A549 (cell line): ENCODE measurements around the gene IMP3. TPM values are rescaled to one million over a fixed set of nuclear protein-coding genes. Genes with fewer than 3 reads are reported as not detected.

Experiments
- ATAC-seq, 2 experiments: fragments of 200-7000 bp in 1 of 2; fragments of >200 bp in 1 of 2; cut with Nextera tagmentation in 1 of 2; cut with Tn5 transposase in 1 of 2; 3 replicates each; pipeline versions ENCODE4 v1.8.0 to v1.9.1; 2018 to 2020; ENCODE audit warnings: mild to moderate bottlenecking in 1 of 2, moderate library complexity in 1 of 2
- CTCF ChIA-PET: fragments of 300-600 bp; sonication (Branson Sonifier 250); formaldehyde crosslinking; extraction: SDS; loops from one replicate; lab custom pipeline; 2021; ENCODE audit warnings: antibody characterized with exemption, inconsistent platforms; lab: Yijun Ruan, JAX
- POLR2A ChIA-PET: fragments of 350-600 bp; formaldehyde crosslinking; extraction: SDS; loops from one replicate; lab custom pipeline; 2021; ENCODE audit warnings: antibody characterized with exemption, inconsistent platforms; lab: Yijun Ruan, JAX
- DNase-seq, 2 experiments: peaks; one replicate each; pipeline versions ENCODE4 v3.0.0 to v3.0.0-alpha.2; 2011 to 2016; ENCODE audit warnings: low read depth in 1 of 2, low spot score in 1 of 2
- FAIRE-seq: peaks from 2 replicates; lab custom pipeline; 2011; peaks lifted over from hg19 to GRCh38; lab: Jason Lieb, UNC
- H3K27ac ChIP-seq, 2 experiments: fragments of >200 bp; sonication (Bioruptor Twin); formaldehyde crosslinking; 3 replicates each; pipeline ENCODE4 v1.5.1; 2016 to 2017
- H3K4me1 ChIP-seq: fragments of >200 bp; sonication (Bioruptor Twin); formaldehyde crosslinking; 3 replicates; pipeline ENCODE4 v1.6.1; 2016
- H3K4me2 ChIP-seq: fragments of >200 bp; sonication (Bioruptor Twin); formaldehyde crosslinking; 3 replicates; pipeline ENCODE4 v1.6.1; 2016
- H3K4me3 ChIP-seq: fragments of >200 bp; sonication (Bioruptor Twin); formaldehyde crosslinking; 3 replicates; pipeline ENCODE4 v1.5.1; 2016
- H3K9me3 ChIP-seq: fragments of >200 bp; sonication (Bioruptor Twin); formaldehyde crosslinking; 3 replicates; pipeline ENCODE4 v1.6.1; 2016
- BHLHE40 ChIP-seq: IDR thresholded peaks from 2 replicates; pipeline ENCODE4 v1.6.1; 2012; ENCODE audit warnings: low read depth, low read length, inconsistent platforms
- CBX2 ChIP-seq: fragments of 200-600 bp; sonication (generic); IDR thresholded peaks from 2 replicates; pipeline ENCODE4 v1.6.1; 2016; ENCODE audit warnings: low read depth, mild to moderate bottlenecking, borderline replicate concordance
- CHD4 ChIP-seq: fragments of 200-600 bp; sonication (generic); IDR thresholded peaks from 2 replicates; pipeline ENCODE4 v1.6.1; 2016; ENCODE audit warnings: antibody characterized with exemption, mild to moderate bottlenecking, borderline replicate concordance
- ESRRA ChIP-seq: fragments of 150-350 bp; IDR thresholded peaks from 2 replicates; pipeline ENCODE4 v1.6.1; 2014; ENCODE audit warnings: mild to moderate bottlenecking, low read length, borderline replicate concordance
- FOSL2 ChIP-seq, 2 experiments: fragments of 450-650 bp in 1 of 2; fragments of >200 bp in 1 of 2; sonication (Bioruptor Twin) in 1 of 2; formaldehyde crosslinking; IDR thresholded peaks; 2 replicates each; pipeline versions ENCODE4 v1.5.0 to v1.6.1; 2016 to 2020; ENCODE audit warnings: mild to moderate bottlenecking in 1 of 2, moderate library complexity in 1 of 2
- FOXS1 ChIP-seq: fragments of 250-450 bp; sonication (Bioruptor Pico); IDR thresholded peaks from 2 replicates; pipeline ENCODE4 v1.5.0; 2020; ENCODE audit warnings: mild to moderate bottlenecking, moderate library complexity
- GATA3 ChIP-seq: IDR thresholded peaks from 2 replicates; pipeline ENCODE4 v1.6.1; 2012; ENCODE audit warnings: borderline replicate concordance
- HDAC2 ChIP-seq: fragments of 200-600 bp; sonication (generic); IDR thresholded peaks from 2 replicates; pipeline ENCODE4 v1.6.1; 2016
- HOXB13 ChIP-seq: fragments of 250-450 bp; sonication (Bioruptor Pico); IDR thresholded peaks from 2 replicates; pipeline ENCODE4 v1.5.0; 2020; ENCODE audit warnings: low read depth, mild to moderate bottlenecking, moderate library complexity
- JUNB ChIP-seq: fragments of >200 bp; sonication (Bioruptor Twin); formaldehyde crosslinking; IDR thresholded peaks from 2 replicates; pipeline ENCODE4 v1.6.1; 2016
- MAFK ChIP-seq: fragments of 450-650 bp; IDR thresholded peaks from 2 replicates; pipeline ENCODE4 v1.6.1; 2014; ENCODE audit not compliant: partially characterized antibody
- MAZ ChIP-seq: fragments of 150-350 bp; IDR thresholded peaks from 2 replicates; pipeline ENCODE4 v1.6.1; 2014; ENCODE audit warnings: antibody characterized with exemption, low read depth, low read length, borderline replicate concordance
- NFE2L2 ChIP-seq: fragments of 150-350 bp; conservative IDR thresholded peaks from 2 replicates; pipeline ENCODE4 v1.6.1; 2014; ENCODE audit warnings: low read length
- PHF8 ChIP-seq: fragments of 200-600 bp; sonication (generic); IDR thresholded peaks from 2 replicates; pipeline ENCODE4 v1.6.1; 2016; ENCODE audit warnings: low read depth, mild to moderate bottlenecking, antibody characterized with exemption, moderate library complexity, borderline replicate concordance
- POLR2AphosphoS2 ChIP-seq: conservative IDR thresholded peaks from 2 replicates; pipeline ENCODE4 v1.6.1; 2012; ENCODE audit warnings: low read length, improper control_type of control experiment, inconsistent platforms
- RAD21 ChIP-seq, 2 experiments: fragments of >200 bp in 1 of 2; sonication (Bioruptor Twin) in 1 of 2; formaldehyde crosslinking in 1 of 2; IDR thresholded peaks in 1 of 2; conservative IDR thresholded peaks in 1 of 2; 2 replicates in 1 of 2; 3 replicates in 1 of 2; pipeline ENCODE4 v1.6.1; 2012 to 2018; ENCODE audit warnings: inconsistent platforms in 1 of 2
- SREBF2 ChIP-seq: fragments of 450-650 bp; IDR thresholded peaks from 2 replicates; pipeline ENCODE4 v1.6.1; 2014; ENCODE audit warnings: mild to moderate bottlenecking, moderate library complexity
- ZC3H11A ChIP-seq: fragments of 450-650 bp; IDR thresholded peaks from 2 replicates; pipeline ENCODE4 v1.6.1; 2014; ENCODE audit warnings: antibody characterized with exemption, mild to moderate bottlenecking
- WGBS: methylation state at CpG from one replicate; pipeline ENCODE4 v1.1.6; 2017; ENCODE audit errors: missing lambda C conversion rate; 5-methylcytosine and 5-hydroxymethylcytosine counted together
- polyA plus RNA-seq, 4 experiments: library from polyadenylated mRNA; depleted of rRNA in 3 of 4; stranded (reverse); fragments of >200 nt; fragmentation: RNase III in 1 of 4; extraction: RNeasy Plus Mini Kit Qiagen cat#74134 plus additional on column Dnase treatment in 1 of 4; gene quantifications; 2 replicates in 3 of 4; 3 replicates in 1 of 4; pipeline ENCODE4 v1.2.3, GENCODE V29; 2011 to 2017
- TF ChIP-seq, protein P1 (sequence below): fragments of >200 bp; sonication (Bioruptor Twin); formaldehyde crosslinking; IDR thresholded peaks from 3 replicates; pipeline ENCODE4 v1.6.1; 2016
- TF ChIP-seq, protein P2 (sequence below): IDR thresholded peaks from 2 replicates; pipeline ENCODE4 v1.6.1; 2012
- TF ChIP-seq, protein P3 (sequence below): fragments of >200 bp; sonication (Bioruptor Twin); formaldehyde crosslinking; IDR thresholded peaks from 3 replicates; pipeline ENCODE4 v1.5.1; 2016
- TF ChIP-seq, protein P4 (sequence below): fragments of 150-350 bp; IDR thresholded peaks from 2 replicates; pipeline ENCODE4 v1.6.1; 2014; ENCODE audit warnings: low read depth, mild to moderate bottlenecking, low read length

The IMP3 gene
- polyA plus RNA-seq, 2 of the 4 experiments (the other 2 are of a cell fraction), result 90.0 to 94.7 TPM

DNA sequence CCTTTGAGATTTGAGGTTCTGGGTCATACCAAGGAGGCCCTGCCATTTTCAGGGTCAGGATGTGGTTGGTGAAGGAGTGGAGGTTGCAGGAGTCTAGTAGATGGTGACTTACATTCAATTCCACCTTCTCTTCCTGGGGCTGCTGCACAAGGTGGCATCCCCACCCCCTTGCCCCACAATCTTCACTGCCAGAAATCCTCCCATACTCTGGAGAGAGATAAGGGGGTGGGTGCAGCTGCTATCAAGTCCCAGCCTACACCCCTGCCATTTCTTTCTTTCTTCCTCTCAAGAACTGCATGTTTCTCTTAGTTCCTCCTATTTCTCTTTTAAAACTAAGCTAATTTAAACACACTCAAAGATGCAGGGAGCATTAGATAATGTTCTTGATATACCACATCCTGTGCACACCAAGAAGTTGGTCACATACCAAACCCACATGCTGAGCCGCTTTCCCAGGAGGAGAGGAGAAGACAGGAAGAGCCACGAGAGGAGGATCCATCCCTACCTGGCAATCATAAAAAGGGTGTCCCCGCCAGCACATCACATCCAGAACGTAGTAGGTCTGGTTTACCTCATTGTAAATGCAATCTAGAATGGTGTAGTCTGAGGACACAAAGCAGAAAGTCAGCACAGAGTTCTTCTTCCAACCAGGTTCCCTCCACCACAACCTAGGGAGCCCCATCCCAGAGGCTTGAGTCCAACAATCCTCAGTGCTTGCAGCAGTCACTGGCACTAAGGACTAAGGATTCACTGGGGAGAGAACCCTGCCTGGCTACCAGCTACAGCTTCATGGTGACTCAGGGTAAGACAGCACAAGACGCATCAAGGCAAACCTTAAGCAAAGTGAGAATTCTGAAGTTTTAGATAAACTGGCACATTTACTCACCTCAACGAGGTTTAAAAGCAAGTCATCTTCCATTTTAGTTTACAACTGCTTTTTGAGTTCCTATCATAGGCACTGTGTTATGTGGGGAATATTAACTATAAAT is 33.0 kb downstream of the IMP3 start:
- POLR2A ChIA-PET, result no interaction called here
- ATAC-seq (no peak; a peak in 1 of 6 replicates), DNase-seq (no peak), FAIRE-seq (no peak)
- no peak overlapping the region for H3K27ac ChIP-seq
- H3K9me3 ChIP-seq, result no peaks in the 10 kb centered on the region
- no peaks in the 10 kb centered on the region for H3K4me1 ChIP-seq
- TF ChIP-seq GATA3 (no peak), ESRRA (no peak)
- H3K4me2 ChIP-seq, result no peak overlapping the region
- H3K4me3 ChIP-seq, result no peak overlapping the region
- CTCF ChIA-PET, result interaction anchor here (1.0 to 4.6 kb wide), 6 partner anchors 9 to 239 kb away, joined by 3 to 23 read pairs (median 6); no protein-coding TSS in a partner anchor
- WGBS, result 93% methylated on average over 6 of the region's 6 CpGs

DNA sequence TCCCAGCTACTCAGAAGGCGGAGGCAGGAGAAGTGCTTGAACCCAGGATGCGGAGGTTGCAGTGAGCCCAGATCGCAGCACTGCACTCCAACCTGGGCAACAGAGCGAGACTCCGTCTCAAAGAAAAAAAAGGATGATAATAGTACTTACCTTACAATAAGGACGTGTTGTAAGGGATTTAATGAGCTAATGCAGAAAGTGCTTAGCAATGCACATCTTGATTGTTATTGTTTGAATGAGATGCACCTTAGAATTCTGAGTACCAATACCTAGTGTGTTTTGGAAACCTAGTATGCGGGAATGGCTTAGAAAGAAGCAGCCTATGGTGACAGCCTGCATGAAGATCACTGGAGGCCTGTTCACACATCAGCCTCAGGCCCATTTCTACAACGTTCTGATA is 34.0 kb downstream of the IMP3 start:
- no peak overlapping the region for H3K4me2 ChIP-seq
- CTCF ChIA-PET, result interaction anchor here (1.6 to 4.6 kb wide), 3 partner anchors 8 to 196 kb away, joined by 4 to 23 read pairs (median 8); no protein-coding TSS in a partner anchor
- no peaks in the 10 kb centered on the region for H3K9me3 ChIP-seq
- H3K4me1 ChIP-seq, result no peaks in the 10 kb centered on the region
- POLR2A ChIA-PET, result no interaction called here
- ATAC-seq (no peak), FAIRE-seq (no peak), DNase-seq (no peak)
- TF ChIP-seq POLR2AphosphoS2, result no peak
- TF ChIP-seq RAD21 (conservative IDR thresholded peaks at IDR 0.05 in 1 of 2, IDR thresholded peaks at IDR 0.05 in 1 of 2), result no peak
- TF ChIP-seq JUNB, result no peak
- peak; percentile 63 for TF ChIP-seq MAFK
- no peak for TF ChIP-seq SREBF2
- no peak for TF ChIP-seq FOXS1 (CRISPR knock-in tag)
- no peak for TF ChIP-seq CHD4
- 88% methylated on average over 8 of the region's 8 CpGs for WGBS
- no peak overlapping the region for H3K4me3 ChIP-seq
- H3K27ac ChIP-seq, result no peak overlapping the region

DNA sequence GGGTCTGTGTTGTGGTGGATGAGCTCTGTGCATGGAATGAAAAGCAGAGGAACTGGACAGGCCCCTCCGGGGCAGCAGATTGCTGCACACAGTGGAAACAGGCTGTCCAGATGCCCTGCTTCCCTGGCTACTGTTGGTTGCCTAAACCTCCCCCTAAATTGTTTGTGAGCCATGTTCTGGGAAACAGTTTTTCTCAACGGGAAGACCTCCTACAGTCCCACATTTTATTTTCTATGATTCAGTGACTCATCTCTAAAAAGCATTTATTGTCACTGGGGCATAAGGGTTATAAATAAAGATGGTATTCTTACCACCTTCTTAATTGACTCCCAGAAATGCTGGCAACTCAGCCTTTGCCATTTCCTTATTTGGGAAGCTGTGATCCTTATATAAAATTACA is 40.6 kb downstream of the IMP3 start:
- Histone ChIP-seq H3K4me2 (no peak overlapping the region), H3K4me1 (no peaks in the 10 kb centered on the region), H3K9me3 (no peaks in the 10 kb centered on the region), H3K27ac (no peak overlapping the region), H3K4me3 (no peak overlapping the region)
- ChIA-PET POLR2A (no interaction called here), CTCF (interaction anchor here (1.4 to 4.3 kb wide), 3 partner anchors 8 to 85 kb away, joined by 3 to 23 read pairs (median 6); partner anchors contain the start of gene PTPN9)
- TF ChIP-seq ZC3H11A, result no peak
- no peak for TF ChIP-seq NFE2L2
- TF ChIP-seq FOSL2 (IDR thresholded peaks at IDR 0.05), result no peak
- 0 out of 2 replicates have a peak, but pooled peaks have one; percentile 7 for TF ChIP-seq FOSL2 (CRISPR knock-in tag; IDR thresholded peaks at IDR 0.05)
- TF ChIP-seq, protein P1, sequence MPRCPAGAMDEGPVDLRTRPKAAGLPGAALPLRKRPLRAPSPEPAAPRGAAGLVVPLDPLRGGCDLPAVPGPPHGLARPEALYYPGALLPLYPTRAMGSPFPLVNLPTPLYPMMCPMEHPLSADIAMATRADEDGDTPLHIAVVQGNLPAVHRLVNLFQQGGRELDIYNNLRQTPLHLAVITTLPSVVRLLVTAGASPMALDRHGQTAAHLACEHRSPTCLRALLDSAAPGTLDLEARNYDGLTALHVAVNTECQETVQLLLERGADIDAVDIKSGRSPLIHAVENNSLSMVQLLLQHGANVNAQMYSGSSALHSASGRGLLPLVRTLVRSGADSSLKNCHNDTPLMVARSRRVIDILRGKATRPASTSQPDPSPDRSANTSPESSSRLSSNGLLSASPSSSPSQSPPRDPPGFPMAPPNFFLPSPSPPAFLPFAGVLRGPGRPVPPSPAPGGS, result no peak
- no peak for TF ChIP-seq CHD4
- FAIRE-seq (no peak), ATAC-seq (no peak; a peak in 1 of 6 replicates), DNase-seq (no peak)
- 60% methylated on average over 2 of the region's 2 CpGs for WGBS

DNA sequence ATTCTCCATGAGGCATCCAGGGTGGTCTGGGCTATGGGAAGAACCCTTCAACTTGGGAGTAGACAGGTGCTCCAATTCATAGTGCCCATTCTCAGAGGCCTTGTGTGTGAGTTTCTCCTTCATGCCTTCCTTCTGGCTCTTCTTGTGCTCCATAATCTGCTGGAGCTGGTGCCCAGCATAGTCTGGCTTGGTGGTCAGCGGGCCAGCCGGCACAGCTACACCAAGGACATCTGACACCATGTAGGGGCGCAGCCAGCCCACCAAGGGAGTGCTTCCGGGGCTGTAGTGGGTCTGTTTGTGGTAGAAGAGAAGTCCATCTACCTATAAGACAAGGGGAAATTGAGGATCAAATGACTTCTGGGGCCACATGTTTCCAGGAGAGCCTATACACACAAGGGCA is 41.7 kb downstream of the IMP3 start:
- no peak overlapping the region for H3K4me3 ChIP-seq
- FAIRE-seq, result no peak
- no peak overlapping the region for H3K27ac ChIP-seq
- no peaks in the 10 kb centered on the region for H3K4me1 ChIP-seq
- DNase-seq, result no peak
- 89% methylated on average over 4 of the region's 4 CpGs for WGBS
- H3K9me3 ChIP-seq, result no peaks in the 10 kb centered on the region
- TF ChIP-seq PHF8, result no peak
- no peak for TF ChIP-seq FOSL2 (IDR thresholded peaks at IDR 0.05)
- TF ChIP-seq FOSL2 (CRISPR knock-in tag; IDR thresholded peaks at IDR 0.05), result no peak
- TF ChIP-seq SREBF2, result no peak
- TF ChIP-seq, protein P2, sequence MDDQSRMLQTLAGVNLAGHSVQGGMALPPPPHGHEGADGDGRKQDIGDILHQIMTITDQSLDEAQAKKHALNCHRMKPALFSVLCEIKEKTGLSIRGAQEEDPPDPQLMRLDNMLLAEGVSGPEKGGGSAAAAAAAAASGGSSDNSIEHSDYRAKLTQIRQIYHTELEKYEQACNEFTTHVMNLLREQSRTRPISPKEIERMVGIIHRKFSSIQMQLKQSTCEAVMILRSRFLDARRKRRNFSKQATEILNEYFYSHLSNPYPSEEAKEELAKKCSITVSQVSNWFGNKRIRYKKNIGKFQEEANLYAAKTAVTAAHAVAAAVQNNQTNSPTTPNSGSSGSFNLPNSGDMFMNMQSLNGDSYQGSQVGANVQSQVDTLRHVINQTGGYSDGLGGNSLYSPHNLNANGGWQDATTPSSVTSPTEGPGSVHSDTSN, result no peak
- TF ChIP-seq HDAC2, result no peak
- no peak for TF ChIP-seq RAD21 (conservative IDR thresholded peaks at IDR 0.05 in 1 of 2, IDR thresholded peaks at IDR 0.05 in 1 of 2)
- TF ChIP-seq BHLHE40, result no peak
- TF ChIP-seq HOXB13 (CRISPR knock-in tag), result no peak
- no peak for TF ChIP-seq POLR2AphosphoS2
- TF ChIP-seq, protein P3, sequence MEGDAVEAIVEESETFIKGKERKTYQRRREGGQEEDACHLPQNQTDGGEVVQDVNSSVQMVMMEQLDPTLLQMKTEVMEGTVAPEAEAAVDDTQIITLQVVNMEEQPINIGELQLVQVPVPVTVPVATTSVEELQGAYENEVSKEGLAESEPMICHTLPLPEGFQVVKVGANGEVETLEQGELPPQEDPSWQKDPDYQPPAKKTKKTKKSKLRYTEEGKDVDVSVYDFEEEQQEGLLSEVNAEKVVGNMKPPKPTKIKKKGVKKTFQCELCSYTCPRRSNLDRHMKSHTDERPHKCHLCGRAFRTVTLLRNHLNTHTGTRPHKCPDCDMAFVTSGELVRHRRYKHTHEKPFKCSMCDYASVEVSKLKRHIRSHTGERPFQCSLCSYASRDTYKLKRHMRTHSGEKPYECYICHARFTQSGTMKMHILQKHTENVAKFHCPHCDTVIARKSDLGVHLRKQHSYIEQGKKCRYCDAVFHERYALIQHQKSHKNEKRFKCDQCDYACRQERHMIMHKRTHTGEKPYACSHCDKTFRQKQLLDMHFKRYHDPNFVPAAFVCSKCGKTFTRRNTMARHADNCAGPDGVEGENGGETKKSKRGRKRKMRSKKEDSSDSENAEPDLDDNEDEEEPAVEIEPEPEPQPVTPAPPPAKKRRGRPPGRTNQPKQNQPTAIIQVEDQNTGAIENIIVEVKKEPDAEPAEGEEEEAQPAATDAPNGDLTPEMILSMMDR, result no peak
- TF ChIP-seq, protein P4, sequence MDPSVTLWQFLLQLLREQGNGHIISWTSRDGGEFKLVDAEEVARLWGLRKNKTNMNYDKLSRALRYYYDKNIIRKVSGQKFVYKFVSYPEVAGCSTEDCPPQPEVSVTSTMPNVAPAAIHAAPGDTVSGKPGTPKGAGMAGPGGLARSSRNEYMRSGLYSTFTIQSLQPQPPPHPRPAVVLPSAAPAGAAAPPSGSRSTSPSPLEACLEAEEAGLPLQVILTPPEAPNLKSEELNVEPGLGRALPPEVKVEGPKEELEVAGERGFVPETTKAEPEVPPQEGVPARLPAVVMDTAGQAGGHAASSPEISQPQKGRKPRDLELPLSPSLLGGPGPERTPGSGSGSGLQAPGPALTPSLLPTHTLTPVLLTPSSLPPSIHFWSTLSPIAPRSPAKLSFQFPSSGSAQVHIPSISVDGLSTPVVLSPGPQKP, result no peak
- TF ChIP-seq CBX2, result no peak
- no peak for TF ChIP-seq JUNB
- no peak for TF ChIP-seq NFE2L2
- TF ChIP-seq MAZ, result no peak
- no peak overlapping the region for H3K4me2 ChIP-seq
- ChIA-PET POLR2A (no interaction called here), CTCF (interaction anchor here (0.6 to 5.4 kb wide), 16 partner anchors 9 to 144 kb away, joined by 3 to 23 read pairs (median 4); partner anchors contain the start of genes IMP3 and SNX33)
- no peak for ATAC-seq
